Thoracic aorta (tissue), 2 donors: ENCODE results near the gene MEIS2. TPM values are rescaled to one million over a fixed set of nuclear protein-coding genes. Genes with fewer than 3 reads are reported as not detected.

Experiments used
- ATAC-seq: fragments of 150-250 bp; one replicate; pipeline ENCODE4 v1.8.0; 2017; ENCODE audit warnings: low read depth; ENCODE audit not compliant: insufficient number of reproducible peaks, low FRiP score
- DNase-seq: peaks from one replicate; pipeline ENCODE4 v3.0.0-alpha.2; 2020; ENCODE audit warnings: low spot score
- H3K27ac ChIP-seq, 2 donors: fragments of 200-600 bp; sonication (generic); 1 replicate in 1 of 2; 2 replicates in 1 of 2; pipeline ENCODE4 v1.5.1; 2016; ENCODE audit warnings: mild to moderate bottlenecking in 2 of 2, moderate library complexity in 2 of 2
- H3K27me3 ChIP-seq: fragments of 200-600 bp; sonication (generic); replicated peaks from 2 replicates; pipeline ENCODE4 v1.6.0; 2016; ENCODE audit warnings: mild to moderate bottlenecking; ENCODE audit not compliant: insufficient read depth
- H3K36me3 ChIP-seq: fragments of 200-600 bp; sonication (generic); one replicate; pipeline ENCODE4 v1.5.1; 2016
- H3K4me1 ChIP-seq, 2 donors: fragments of 200-600 bp; sonication (generic); 1 replicate in 1 of 2; 2 replicates in 1 of 2; pipeline versions ENCODE4 v1.5.1 to v1.6.0; 2016; ENCODE audit warnings: low read depth in 2 of 2, mild to moderate bottlenecking in 1 of 2; ENCODE audit not compliant: control insufficient read depth in 1 of 2
- H3K4me3 ChIP-seq: fragments of 200-600 bp; sonication (generic); 2 replicates; pipeline ENCODE4 v1.5.1; 2016; ENCODE audit warnings: mild to moderate bottlenecking
- H3K9me3 ChIP-seq: fragments of 200-600 bp; sonication (generic); 2 replicates; pipeline ENCODE4 v1.5.1; 2016
- CTCF ChIP-seq: fragments of 200-600 bp; sonication (generic); IDR thresholded peaks from one replicate; pipeline ENCODE4 v1.5.1; 2019; ENCODE audit warnings: antibody characterized with exemption
- total RNA-seq, 2 donors: library from RNA; depleted of rRNA; stranded (reverse); fragments of >200 nt; gene quantifications; one replicate each; pipeline versions ENCODE4 v1.1.0 to v1.2.3, GENCODE V29; 2016

The MEIS2 gene
- total RNA-seq, 2 donors from 2014 or later = 46.4 to 57.2 TPM

- no peaks in the 10 kb centered on the region for H3K27me3 ChIP-seq
- H3K4me1 ChIP-seq = no peaks in the 10 kb centered on the region
- no peak overlapping the region for H3K4me3 ChIP-seq
- TF ChIP-seq CTCF = no peak
- ATAC-seq (no peak), DNase-seq (no peak)
- no peak overlapping the region for H3K27ac ChIP-seq
- H3K36me3 ChIP-seq = no peaks in the 10 kb centered on the region
- H3K9me3 ChIP-seq = no peaks in the 10 kb centered on the region
Measured at GRCh38 chr15:37009288-37009687, 91.1 kb downstream of the MEIS2 start.

- no peak for ATAC-seq
- no peaks in the 10 kb centered on the region for H3K27me3 ChIP-seq
- DNase-seq = no peak
- TF ChIP-seq CTCF = no peak
- no peaks in the 10 kb centered on the region for H3K4me1 ChIP-seq
- no peaks in the 10 kb centered on the region for H3K9me3 ChIP-seq
- H3K4me3 ChIP-seq = no peak overlapping the region
- no peak overlapping the region for H3K27ac ChIP-seq
- H3K36me3 ChIP-seq = no peaks in the 10 kb centered on the region
Measured at GRCh38 chr15:37008205-37008604, 92.1 kb downstream of the MEIS2 start.

- no peak for TF ChIP-seq CTCF
- DNase-seq (no peak), ATAC-seq (no peak)
- Histone ChIP-seq H3K36me3 (no peaks in the 10 kb centered on the region), H3K9me3 (no peaks in the 10 kb centered on the region), H3K4me3 (no peak overlapping the region), H3K4me1 (no peaks in the 10 kb centered on the region), H3K27ac (no peak overlapping the region), H3K27me3 (no peaks in the 10 kb centered on the region)
Measured at GRCh38 chr15:37007301-37007700, 93.0 kb downstream of the MEIS2 start.

- Histone ChIP-seq H3K9me3 (no peaks in the 10 kb centered on the region), H3K36me3 (no peaks in the 10 kb centered on the region), H3K27me3 (no peaks in the 10 kb centered on the region), H3K4me3 (no peak overlapping the region), H3K4me1 (no peaks in the 10 kb centered on the region), H3K27ac (no peak overlapping the region)
- ATAC-seq (no peak), DNase-seq (no peak)
- TF ChIP-seq CTCF = no peak
Measured at GRCh38 chr15:37004981-37005735, 95.2 kb downstream of the MEIS2 start.

GRCh38 chr15:37004373-37004869, 95.9 kb downstream of the MEIS2 start:
- no peaks in the 10 kb centered on the region for H3K36me3 ChIP-seq
- no peak overlapping the region for H3K27ac ChIP-seq
- no peaks in the 10 kb centered on the region for H3K9me3 ChIP-seq
- ATAC-seq (no peak), DNase-seq (no peak)
- no peaks in the 10 kb centered on the region for H3K4me1 ChIP-seq
- TF ChIP-seq CTCF = no peak
- no peaks in the 10 kb centered on the region for H3K27me3 ChIP-seq
- no peak overlapping the region for H3K4me3 ChIP-seq
